ENCODE data around the gene PNPLA3.
A peak's percentile ranks its signal among the peaks of the same experiment; 100 is the strongest.

Gene PNPLA3

GRCh38 chr22:43925433-43926348 is 2.1 kb downstream of the PNPLA3 start:
- DNase-seq (ENCODE audit: low read depth) = no peak

GRCh38 chr22:43926349-43926710 is 2.7 kb downstream of the PNPLA3 start:
- no peak for DNase-seq (ENCODE audit: low read depth)

- DNase-seq (ENCODE audit: low read depth) = no peak
Measured at GRCh38 chr22:43928468-43928867, 4.9 kb downstream of the PNPLA3 start.

- DNase-seq (ENCODE audit: low read depth) = no peak
Measured at GRCh38 chr22:43928908-43929307, 5.3 kb downstream of the PNPLA3 start.

- DNase-seq (ENCODE audit: low read depth) = no peak
Measured at GRCh38 chr22:43931771-43932170, 8.2 kb downstream of the PNPLA3 start.

- no peak for DNase-seq (ENCODE audit: low read depth)
Measured at GRCh38 chr22:43941449-43941848, 17.8 kb downstream of the PNPLA3 start.

GRCh38 chr22:43944670-43945430 is 21.2 kb downstream of the PNPLA3 start:
- DNase-seq (ENCODE audit: low read depth) = no peak

GRCh38 chr22:43945632-43946383 is 22.2 kb downstream of the PNPLA3 start:
- peak; percentile 38 for DNase-seq (ENCODE audit: low read depth)

- DNase-seq (ENCODE audit: low read depth) = no peak
Measured at GRCh38 chr22:43946384-43946667, 22.7 kb downstream of the PNPLA3 start.

- DNase-seq (ENCODE audit: low read depth) = no peak
Measured at GRCh38 chr22:43948836-43949406, 25.3 kb downstream of the PNPLA3 start.

- DNase-seq (ENCODE audit: low read depth) = no peak
Measured at GRCh38 chr22:43951391-43951790, 27.8 kb downstream of the PNPLA3 start.

- DNase-seq (ENCODE audit: low read depth) = no peak
Measured at GRCh38 chr22:43951966-43952365, 28.4 kb downstream of the PNPLA3 start.

GRCh38 chr22:43953988-43954785 is 30.6 kb downstream of the PNPLA3 start:
- no peak for DNase-seq (ENCODE audit: low read depth)

GRCh38 chr22:43955040-43955882 is 31.7 kb downstream of the PNPLA3 start, which contains the start of gene SAMM50:
Gene SAMM50 (plus strand): TSS chr22:43955442. CDS start chr22:43955578, 136 bp downstream.
- DNase-seq (ENCODE audit: low read depth) = peak; percentile 73

- DNase-seq (ENCODE audit: low read depth) = no peak
Measured at GRCh38 chr22:43955883-43956782, 32.5 kb downstream of the PNPLA3 start.

GRCh38 chr22:43956805-43957463 is 33.3 kb downstream of the PNPLA3 start:
- DNase-seq (ENCODE audit: low read depth) = no peak

- DNase-seq (ENCODE audit: low read depth) = no peak
Measured at GRCh38 chr22:43957871-43958270, 34.3 kb downstream of the PNPLA3 start.

- no peak for DNase-seq (ENCODE audit: low read depth)
Measured at GRCh38 chr22:43964314-43964857, 40.8 kb downstream of the PNPLA3 start.

- no peak for DNase-seq (ENCODE audit: low read depth)
Measured at GRCh38 chr22:43967069-43967468, 43.5 kb downstream of the PNPLA3 start.
